DOHH2 (cell line): ENCODE data around the gene PAX3.

Experiments
- EZH2phosphoT487 ChIP-seq: fragments of 200-600 bp; sonication (generic); IDR thresholded peaks from 2 replicates; pipeline ENCODE4 v1.6.1; 2017; ENCODE audit warnings: borderline replicate concordance, mild to moderate bottlenecking, antibody characterized with exemption, low read length, moderate library complexity, mixed read lengths
- TF ChIP-seq, protein P1 (sequence below): fragments of 200-600 bp; sonication (generic); IDR thresholded peaks from one replicate; pipeline ENCODE4 v1.5.1; 2014; ENCODE audit warnings: antibody characterized with exemption, mild to moderate bottlenecking, low read depth, low read length; ENCODE audit not compliant: poor library complexity, severe bottlenecking

DNA sequence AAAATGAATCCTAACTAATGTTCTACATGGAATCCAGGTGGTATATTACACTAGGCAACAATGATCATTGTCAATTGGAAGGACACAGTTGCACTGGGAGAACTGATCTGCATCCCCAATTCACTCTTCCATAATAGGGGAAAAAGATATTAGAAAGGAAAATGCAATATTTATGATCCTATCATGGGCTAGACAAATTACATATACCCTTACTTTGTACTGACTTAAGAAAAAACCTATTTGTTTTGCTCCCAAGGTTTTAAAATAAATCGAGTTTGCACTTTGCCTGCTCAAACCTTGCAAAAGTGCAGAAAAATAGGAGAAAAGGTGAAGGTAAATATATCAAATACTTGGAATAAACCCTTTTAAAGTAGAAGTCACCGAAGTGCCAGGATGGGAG, 11.0 kb upstream of the PAX3 start:
- TF ChIP-seq, protein P1, sequence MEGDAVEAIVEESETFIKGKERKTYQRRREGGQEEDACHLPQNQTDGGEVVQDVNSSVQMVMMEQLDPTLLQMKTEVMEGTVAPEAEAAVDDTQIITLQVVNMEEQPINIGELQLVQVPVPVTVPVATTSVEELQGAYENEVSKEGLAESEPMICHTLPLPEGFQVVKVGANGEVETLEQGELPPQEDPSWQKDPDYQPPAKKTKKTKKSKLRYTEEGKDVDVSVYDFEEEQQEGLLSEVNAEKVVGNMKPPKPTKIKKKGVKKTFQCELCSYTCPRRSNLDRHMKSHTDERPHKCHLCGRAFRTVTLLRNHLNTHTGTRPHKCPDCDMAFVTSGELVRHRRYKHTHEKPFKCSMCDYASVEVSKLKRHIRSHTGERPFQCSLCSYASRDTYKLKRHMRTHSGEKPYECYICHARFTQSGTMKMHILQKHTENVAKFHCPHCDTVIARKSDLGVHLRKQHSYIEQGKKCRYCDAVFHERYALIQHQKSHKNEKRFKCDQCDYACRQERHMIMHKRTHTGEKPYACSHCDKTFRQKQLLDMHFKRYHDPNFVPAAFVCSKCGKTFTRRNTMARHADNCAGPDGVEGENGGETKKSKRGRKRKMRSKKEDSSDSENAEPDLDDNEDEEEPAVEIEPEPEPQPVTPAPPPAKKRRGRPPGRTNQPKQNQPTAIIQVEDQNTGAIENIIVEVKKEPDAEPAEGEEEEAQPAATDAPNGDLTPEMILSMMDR: no peak
- no peak for TF ChIP-seq EZH2phosphoT487
